Glutamatergic neuron (in vitro differentiated cells): ENCODE data around the gene SRPK3. TPM values are rescaled to one million over a fixed set of nuclear protein-coding genes. Genes with fewer than 3 reads are reported as not detected.

ENCODE experiments used
- DNase-seq: peaks from one replicate; pipeline ENCODE4 v3.0.0; 2022
- H3K27ac Mint-ChIP-seq: one replicate; pipeline ENCODE4 v1.8.0; 2020; ENCODE audit warnings: mild to moderate bottlenecking, mixed read lengths, inconsistent platforms; ENCODE audit not compliant: unreplicated experiment
- H3K27me3 Mint-ChIP-seq: one replicate; pipeline ENCODE4 v1.8.0; 2020; ENCODE audit warnings: mild to moderate bottlenecking, moderate library complexity, mixed read lengths, inconsistent platforms; ENCODE audit not compliant: unreplicated experiment
- H3K36me3 Mint-ChIP-seq: one replicate; pipeline ENCODE4 v1.8.0; 2020; ENCODE audit warnings: mild to moderate bottlenecking, mixed read lengths, inconsistent platforms; ENCODE audit not compliant: unreplicated experiment
- H3K4me1 Mint-ChIP-seq: one replicate; pipeline ENCODE4 v1.8.0; 2020; ENCODE audit warnings: mild to moderate bottlenecking, low read depth, mixed read lengths, inconsistent platforms; ENCODE audit not compliant: unreplicated experiment
- H3K4me3 Mint-ChIP-seq: one replicate; pipeline ENCODE4 v1.8.0; 2020; ENCODE audit warnings: mild to moderate bottlenecking, mixed read lengths, inconsistent platforms; ENCODE audit not compliant: unreplicated experiment
- H3K9me3 Mint-ChIP-seq: one replicate; pipeline ENCODE4 v1.8.0; 2020; ENCODE audit warnings: mild to moderate bottlenecking, moderate library complexity, mixed read lengths, inconsistent platforms; ENCODE audit not compliant: unreplicated experiment
- total RNA-seq: library from RNA; stranded (reverse); fragmentation: NEBNext Ultra II Directional; extraction: Animal tissue kit (Norgen Biotek cat#: 25700); gene quantifications from one replicate; pipeline ENCODE4 v1.2.1, GENCODE V29; 2021; ENCODE audit not compliant: unreplicated experiment
- TF ChIP-seq, protein P1 (sequence below): fragments of 200-600 bp; sonication (generic); IDR thresholded peaks from one replicate; pipeline ENCODE4 v1.5.0; 2021; ENCODE audit not compliant: partially characterized antibody, unreplicated experiment

Gene SRPK3
- total RNA-seq, 1 donor from 2014 or later: not detected

DNA sequence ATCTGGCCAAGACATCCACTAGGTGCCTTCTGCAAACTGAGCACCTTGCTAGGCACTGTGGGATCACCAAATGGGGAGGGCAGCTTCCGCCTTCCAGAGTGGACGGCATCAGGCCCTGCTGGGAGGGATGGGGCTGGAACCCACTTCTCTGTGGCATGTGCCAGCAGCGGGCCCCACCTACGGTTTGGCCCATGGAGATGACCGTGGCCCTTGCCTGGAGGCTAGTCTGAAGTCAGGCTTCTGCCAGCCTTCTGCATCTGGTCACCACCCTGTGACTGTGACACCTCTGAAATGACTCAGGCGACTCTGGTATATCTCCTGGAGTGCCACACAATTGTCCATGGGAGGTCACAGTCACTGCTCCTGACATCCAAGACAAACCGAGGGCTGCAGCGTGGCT, 20.8 kb downstream of the SRPK3 start:
- H3K36me3 Mint-ChIP-seq: no peaks in the 10 kb centered on the region
- TF ChIP-seq, protein P1, sequence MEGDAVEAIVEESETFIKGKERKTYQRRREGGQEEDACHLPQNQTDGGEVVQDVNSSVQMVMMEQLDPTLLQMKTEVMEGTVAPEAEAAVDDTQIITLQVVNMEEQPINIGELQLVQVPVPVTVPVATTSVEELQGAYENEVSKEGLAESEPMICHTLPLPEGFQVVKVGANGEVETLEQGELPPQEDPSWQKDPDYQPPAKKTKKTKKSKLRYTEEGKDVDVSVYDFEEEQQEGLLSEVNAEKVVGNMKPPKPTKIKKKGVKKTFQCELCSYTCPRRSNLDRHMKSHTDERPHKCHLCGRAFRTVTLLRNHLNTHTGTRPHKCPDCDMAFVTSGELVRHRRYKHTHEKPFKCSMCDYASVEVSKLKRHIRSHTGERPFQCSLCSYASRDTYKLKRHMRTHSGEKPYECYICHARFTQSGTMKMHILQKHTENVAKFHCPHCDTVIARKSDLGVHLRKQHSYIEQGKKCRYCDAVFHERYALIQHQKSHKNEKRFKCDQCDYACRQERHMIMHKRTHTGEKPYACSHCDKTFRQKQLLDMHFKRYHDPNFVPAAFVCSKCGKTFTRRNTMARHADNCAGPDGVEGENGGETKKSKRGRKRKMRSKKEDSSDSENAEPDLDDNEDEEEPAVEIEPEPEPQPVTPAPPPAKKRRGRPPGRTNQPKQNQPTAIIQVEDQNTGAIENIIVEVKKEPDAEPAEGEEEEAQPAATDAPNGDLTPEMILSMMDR: no peak
- no peaks in the 10 kb centered on the region for H3K4me1 Mint-ChIP-seq
- DNase-seq: no peak
- no peak overlapping the region for H3K4me3 Mint-ChIP-seq
- H3K27me3 Mint-ChIP-seq: no peaks in the 10 kb centered on the region
- H3K27ac Mint-ChIP-seq: no peak overlapping the region
- H3K9me3 Mint-ChIP-seq: peaks cover 1% of the 10 kb centered on the region

DNA sequence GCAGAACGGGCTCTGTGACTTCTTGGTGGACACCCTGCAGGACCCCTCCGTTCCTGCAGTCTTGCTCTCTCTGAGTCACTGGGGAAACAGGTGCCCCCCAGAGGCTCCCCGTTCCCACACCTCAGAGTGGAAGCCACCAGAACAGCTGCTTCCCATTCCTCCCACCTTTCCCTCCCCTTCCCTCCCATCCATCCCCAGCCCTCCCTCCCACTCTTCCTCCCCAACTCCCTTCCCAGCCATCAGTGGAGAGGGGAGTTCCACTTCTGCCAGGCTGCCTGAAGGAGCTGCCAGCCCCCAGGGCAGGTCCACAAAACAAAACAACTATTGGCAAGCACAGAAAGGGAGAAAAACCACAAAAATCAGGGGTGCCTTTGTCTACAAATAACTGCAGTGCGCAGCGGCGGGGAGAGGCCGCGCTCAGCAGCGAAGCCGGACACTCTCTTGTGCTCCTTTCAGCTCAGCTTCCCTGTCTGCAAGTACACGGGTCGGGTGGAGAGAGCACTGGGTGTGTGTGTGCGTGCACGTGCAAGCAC, 21.7 kb downstream of the SRPK3 start:
- Mint-ChIP-seq H3K4me3 (no peak overlapping the region), H3K27me3 (no peaks in the 10 kb centered on the region), H3K9me3 (no peaks in the 10 kb centered on the region), H3K4me1 (no peaks in the 10 kb centered on the region), H3K36me3 (no peaks in the 10 kb centered on the region), H3K27ac (no peak overlapping the region)
- TF ChIP-seq, protein P1: no peak
- no peak for DNase-seq

DNA sequence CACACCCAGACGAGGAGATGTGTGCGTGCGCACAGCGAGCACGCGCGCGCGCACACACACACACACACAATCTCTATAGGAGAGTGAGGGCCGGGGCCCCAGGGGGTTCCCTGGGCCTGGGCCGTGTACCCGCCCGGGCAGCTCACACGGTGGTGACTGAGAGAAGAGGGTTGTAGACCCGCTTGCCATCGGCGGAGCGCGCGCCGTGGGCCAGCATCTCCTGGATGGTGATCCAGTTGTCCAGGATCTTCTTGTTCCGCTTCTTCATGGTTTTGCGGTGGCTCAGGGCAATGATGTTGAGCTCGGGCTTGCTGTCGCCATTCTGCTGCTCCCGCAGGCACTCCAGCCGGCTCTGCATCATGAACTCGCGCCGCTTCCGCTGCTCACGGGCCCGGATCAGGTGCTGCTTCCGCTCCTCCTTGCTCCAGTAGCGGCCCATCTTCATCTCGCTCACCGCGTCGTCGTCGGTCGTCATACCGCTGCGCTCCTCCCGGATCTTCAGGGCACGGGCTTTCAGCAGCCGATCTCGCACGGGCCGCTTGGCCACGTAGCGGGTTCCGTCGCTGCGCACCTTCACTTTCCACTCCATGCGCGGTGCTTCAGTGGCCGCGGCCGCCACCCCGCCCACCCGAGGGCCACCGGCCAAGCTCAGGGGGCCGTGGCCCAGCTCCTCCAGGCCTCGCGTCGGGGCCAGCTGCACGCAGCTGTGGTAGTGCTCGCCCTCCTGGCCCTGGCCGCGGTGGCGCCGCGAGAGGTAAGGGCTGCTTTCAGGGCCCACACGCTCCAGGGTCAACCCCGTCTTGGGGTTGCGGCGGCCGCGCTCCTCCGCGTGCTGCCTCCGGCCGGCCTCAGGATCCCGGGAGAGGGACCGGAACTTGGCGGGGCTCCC, 22.6 kb downstream of the SRPK3 start:
- Mint-ChIP-seq H3K36me3 (no peaks in the 10 kb centered on the region), H3K9me3 (no peaks in the 10 kb centered on the region), H3K4me1 (no peaks in the 10 kb centered on the region), H3K27me3 (no peaks in the 10 kb centered on the region), H3K27ac (no peak overlapping the region), H3K4me3 (no peak overlapping the region)
- TF ChIP-seq, protein P1: no peak
- DNase-seq: no peak

DNA sequence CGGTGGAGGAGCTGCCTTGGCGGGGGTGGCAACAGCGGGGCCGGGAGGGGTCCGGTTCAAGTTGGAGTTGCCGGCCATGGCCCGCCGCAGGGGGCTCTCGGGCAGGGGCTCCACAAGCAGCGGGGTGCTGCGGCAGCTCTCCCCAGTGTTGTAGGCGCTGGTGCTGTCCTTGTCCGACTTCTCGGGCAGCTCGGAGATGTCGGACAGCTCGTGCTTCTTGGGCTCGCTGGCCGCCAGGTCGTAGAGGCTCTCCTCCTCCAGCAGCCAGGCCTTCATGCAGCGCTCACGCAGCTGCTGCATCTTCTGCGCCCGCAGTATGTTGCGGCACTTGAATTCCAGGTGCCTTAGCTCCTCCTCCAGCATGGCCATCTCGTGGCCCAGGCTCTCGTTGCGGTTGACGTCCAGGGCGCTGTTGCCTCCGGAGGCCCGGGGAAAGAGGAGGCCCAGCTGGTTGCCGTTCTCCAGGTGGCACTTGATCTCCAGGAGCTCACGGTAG, 23.3 kb downstream of the SRPK3 start:
- Mint-ChIP-seq H3K4me1 (no peaks in the 10 kb centered on the region), H3K27ac (no peak overlapping the region), H3K4me3 (no peak overlapping the region), H3K9me3 (no peaks in the 10 kb centered on the region), H3K27me3 (peaks cover 2% of the 10 kb centered on the region), H3K36me3 (no peaks in the 10 kb centered on the region)
- no peak for DNase-seq
- TF ChIP-seq, protein P1: no peak

DNA sequence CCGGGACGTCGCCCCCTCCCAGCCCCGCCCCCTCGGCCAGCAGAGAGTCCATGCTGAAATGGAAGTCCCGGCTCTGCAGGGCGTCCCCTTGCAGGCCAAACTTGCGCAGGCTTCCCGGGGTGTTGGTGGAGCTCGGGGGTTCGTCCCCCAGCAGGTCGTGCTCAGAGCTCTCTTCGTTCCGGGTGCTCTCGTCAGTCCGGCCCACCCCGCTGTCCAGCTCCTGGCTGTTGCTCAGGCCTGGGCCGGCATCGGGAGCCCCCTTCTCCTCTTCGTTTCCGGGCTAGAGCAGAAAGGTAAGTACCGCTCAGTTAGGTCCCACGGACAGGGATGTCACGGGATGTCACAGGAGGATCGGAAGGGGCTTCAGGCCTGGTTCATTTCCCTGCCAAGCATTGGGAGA, 23.8 kb downstream of the SRPK3 start:
- TF ChIP-seq, protein P1: no peak
- H3K27ac Mint-ChIP-seq: no peak overlapping the region
- H3K36me3 Mint-ChIP-seq: no peaks in the 10 kb centered on the region
- H3K4me1 Mint-ChIP-seq: no peaks in the 10 kb centered on the region
- no peak overlapping the region for H3K4me3 Mint-ChIP-seq
- no peaks in the 10 kb centered on the region for H3K9me3 Mint-ChIP-seq
- peaks cover 2% of the 10 kb centered on the region for H3K27me3 Mint-ChIP-seq
- DNase-seq: no peak
